GM18861 (cell line): ENCODE data around the gene ANO5.
A peak's percentile ranks its signal among the peaks of the same experiment; 100 is the strongest.
"Not testable (repeated sequence)": the region's sequence is repeated elsewhere in the genome, so short reads cannot be mapped to it uniquely, and the experiment has no call there.

ENCODE experiments used
- ATAC-seq: cut with Tn5 transposase; IDR thresholded peaks from one replicate; pipeline ENCODE4 v1.9.1; 2021; ENCODE audit not compliant: unreplicated experiment

The ANO5 gene

DNA sequence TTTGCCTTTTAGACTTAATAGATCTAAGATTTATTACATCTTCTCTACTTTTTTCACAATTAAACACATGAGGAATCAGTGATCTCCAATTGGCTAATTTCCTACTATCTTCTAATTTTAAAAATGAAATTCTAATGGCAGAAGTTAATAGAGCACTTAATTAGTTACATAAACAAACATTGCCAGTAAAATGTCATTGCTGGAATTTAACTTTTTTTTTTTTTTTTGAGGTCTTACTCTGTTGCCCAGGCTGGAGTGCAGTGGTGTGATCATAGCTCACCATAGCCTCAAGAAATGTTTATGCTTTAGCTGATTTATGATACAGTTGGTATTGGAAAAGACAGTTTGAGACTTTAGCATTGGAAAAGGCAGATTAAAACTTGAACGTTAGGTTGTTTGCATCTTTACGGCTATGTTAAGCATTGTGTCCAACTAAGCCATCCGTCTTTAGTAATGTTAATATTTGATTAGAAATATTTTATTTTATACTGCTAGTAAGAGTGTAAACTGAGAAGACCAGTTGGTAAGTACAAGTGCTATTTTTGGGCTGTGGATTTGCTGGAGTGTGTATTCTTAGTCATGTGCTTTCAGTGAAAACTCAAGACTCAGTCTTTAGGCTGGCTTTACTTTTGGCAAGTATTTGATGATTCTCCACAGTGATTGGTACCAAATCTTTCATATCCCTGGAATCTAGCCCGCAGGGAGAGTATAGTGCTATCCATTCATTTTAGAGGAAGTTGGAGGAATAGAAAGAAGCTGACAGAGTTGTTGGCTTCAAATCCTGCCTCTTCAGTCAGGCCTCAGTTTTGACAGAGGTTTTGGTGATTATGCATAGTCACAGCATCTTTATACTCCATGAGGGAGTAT is 4.5 kb downstream of the ANO5 start:
- ATAC-seq: no peak

DNA sequence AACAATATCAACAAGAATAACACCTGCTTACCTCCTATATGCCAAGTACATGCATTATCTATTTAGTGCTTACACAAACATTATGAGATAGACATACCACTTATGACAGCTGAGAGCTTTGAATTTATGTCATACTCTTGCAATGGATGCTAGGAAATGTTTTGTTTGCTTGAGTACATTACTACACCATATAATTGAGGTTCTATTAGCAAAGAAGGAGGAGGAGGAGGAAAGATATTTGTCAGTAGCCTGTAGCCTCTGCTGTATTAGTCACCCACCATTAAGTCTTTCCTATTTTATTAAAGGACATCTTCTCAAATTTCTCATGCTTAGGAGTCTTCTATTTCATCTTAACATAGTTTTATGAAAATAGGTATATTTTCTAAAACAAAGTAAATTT is 6.4 kb downstream of the ANO5 start:
- no peak for ATAC-seq

DNA sequence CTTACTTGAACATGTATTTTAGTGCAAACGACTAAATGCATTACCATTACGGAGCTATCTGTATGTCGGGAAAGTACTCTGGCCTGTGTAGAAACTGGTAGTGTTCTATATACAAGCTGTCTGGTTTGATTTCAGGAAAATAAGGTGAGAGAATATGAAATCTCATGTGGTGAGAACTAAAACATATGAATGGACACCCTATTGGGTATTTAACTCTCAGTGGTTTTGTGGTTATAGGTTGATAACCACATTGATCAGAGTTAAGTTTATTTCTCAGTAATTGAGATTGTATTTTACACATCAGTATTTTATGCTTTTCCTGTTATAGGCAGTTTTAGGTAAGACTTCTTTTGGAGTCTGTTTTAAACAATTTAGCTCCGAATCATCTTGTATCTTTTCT is 10.4 kb downstream of the ANO5 start:
- ATAC-seq: peak; percentile 45

DNA sequence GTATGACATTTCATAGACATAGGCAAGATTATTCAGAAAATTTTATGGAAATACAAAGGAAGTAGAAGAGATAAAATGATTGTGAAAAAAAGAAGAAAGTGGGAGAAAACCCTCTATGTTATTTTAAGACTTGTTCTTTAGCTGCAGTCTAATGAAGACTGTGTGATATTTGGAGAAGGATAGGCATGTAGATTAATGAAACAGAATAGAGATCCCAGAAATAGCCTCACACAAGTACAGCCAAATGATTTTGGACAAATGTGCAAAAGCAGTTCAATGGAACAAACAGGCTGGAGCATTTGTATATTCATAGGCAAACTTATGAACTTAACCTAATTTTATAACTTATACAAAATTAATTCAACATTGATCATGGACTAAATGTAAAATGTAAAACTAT is 14.3 kb downstream of the ANO5 start:
- ATAC-seq: no peak

DNA sequence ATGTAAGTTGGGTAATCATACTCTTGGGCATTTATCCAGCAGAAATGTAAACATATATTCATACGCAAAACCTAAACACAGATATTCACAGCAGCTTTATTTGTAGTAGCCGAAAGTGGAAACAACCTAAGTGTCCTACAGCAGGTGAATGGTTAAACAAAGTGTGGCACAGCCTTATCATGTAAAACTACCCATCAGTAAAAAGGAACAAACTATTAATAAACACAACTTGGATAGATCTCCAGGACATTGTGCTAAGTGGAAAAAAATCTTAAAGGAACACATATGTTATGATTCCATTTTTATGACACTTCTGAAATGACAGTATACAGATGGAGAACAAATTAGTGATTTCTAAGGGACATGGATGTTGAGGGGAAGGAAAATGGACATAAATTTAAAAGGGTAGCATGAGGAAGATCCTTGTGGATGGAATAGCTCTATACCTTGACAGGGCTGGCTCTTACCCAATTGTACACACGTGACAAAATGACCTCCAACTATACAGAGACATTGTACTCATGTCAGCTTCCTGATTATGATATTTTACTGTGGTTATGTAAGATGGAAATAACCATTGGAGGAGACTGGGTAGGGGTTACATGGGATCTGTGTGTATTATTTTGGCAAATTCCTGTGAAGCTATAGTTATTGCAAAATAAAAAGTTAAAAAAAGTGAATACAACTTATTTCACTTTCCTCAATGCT is 15.4 kb downstream of the ANO5 start:
- no peak for ATAC-seq

DNA sequence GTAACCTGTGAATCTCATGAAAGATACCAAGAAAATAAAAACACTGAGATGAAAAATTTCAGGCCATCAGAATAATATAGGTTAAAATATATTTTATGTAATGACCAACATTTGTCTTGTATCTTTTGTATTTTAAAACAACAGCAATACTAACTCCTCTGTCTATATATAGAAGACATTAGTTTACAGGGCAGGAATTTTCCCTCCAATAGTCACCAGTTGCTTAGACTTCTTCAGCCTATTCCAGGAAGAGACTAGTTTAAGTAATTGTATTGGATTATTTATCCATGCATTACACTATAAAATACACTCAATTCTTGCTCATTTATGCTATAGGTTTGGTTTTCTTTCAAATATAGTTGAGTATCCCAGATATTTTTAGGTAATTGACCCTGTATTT is 24.1 kb downstream of the ANO5 start:
- ATAC-seq: no peak

DNA sequence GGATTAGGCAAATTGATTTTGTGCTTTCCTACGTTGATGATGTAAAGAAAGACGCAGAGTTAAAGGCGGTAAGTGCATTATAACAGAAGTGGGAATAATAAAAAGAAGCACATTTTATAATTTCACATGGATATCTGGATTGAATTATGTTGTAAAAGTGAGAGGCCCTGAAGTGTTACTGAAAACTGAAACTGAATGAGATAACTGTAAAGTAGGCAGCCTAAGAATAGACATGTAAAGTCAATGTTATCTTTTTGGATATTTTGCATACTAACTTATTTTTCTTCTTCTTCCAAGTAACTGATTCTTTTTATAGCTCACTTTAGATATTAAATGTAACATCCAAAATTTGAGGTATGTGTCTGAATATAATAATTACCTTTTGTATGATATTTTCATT is 28.3 kb downstream of the ANO5 start:
- ATAC-seq: no peak

DNA sequence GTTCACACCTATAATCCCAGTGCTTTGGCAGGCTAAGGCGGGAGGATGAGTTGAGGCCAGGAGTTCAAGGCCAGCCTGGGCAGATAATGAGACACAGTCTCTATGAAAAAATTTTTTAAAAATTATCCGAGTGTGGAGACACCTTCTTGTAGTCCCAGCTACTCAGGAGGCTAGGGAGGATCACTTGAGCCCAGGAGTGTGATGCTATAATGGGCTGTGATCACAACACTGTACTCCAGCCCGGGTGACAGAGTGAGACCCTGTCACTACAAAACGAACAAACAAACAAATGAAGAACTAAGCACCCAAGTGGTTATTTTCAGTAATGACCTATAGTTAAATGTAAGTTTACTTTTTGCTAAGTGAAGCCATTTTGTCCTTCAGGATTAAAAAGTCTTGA is 32.3 kb downstream of the ANO5 start:
- ATAC-seq: no peak

DNA sequence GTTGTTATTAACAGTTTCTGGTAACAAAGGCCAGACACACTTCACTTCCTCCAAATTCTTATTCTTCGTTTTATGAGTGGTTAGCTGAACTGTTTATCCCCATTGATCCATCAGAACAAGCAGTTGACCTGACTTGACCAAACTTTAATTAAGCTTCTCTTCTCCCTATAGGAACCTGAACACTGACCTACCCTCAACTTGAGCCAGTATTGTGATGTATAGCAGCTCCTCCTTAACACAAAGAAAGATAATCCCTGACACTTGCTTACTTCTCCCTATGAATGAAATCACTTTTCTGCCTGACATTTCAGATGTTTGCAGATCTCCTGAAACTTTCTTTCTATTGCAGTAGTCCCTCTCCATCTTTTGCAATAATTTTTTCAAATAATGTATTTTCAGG is 41.9 kb downstream of the ANO5 start:
- no peak for ATAC-seq

DNA sequence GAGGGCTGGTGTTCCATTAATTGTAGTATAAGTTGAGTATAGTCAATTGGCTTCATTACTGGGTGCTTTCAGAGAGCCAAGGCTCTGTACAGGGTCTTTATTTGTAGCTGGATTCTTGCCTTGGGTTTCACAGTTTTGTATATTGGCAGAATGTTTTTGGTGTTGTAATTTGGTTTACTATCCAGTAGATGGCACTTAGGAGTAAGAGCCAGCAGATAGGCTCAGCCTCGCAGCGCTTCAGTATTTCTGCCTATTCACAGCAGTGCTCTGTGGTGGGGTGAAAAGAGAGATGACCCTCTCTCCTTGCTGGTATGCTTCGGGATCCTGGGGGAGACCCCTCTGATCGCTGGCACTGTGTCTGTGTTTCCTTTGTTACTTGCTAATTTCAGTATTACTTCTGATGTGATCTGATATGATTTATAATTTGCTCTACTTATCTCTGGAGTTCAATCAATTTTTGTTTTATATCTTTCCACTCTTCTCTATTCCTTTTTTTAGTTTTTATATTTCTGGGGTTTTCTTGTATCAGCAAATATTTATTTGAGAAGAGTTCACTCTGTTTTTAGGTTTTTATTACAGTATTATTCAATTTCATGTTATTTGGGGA is 52.2 kb downstream of the ANO5 start:
- ATAC-seq: peak; percentile 95

DNA sequence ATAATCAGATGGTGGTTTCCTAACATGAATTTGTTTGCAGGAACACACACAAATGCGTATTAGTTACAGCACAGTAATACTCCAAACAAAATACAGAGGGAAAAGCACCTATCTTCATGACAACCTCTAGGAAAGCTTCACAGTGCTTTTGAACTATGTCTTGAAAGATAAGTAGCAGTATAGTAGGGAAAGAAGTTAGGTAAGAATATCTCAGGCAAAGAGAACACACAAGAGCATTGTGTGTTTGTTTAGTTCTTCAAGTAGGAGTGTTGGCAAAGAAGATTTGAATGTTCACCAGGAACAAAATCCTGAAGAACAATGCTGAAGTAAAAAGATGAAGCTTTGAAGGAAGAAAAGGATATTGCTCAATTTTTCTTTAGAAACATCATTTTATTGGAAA is 54.1 kb downstream of the ANO5 start:
- ATAC-seq: no peak

DNA sequence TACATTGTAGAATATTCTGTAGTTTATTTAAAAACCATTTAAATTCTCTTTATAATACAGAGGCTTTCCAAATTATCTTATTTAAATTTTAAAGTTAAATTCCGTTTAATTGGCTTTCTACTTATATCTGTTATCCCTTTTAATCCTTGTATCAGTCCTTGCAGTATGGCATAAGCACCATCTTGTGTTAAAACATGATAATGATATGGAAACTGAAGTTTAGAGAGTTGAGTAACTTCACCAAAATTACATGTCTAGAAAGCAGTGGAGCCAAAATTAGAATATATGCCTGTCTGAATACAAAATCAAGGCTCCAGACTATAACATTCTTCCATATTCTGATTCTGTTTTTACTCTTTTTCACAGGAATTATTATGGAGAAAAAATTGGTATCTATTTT is 57.0 kb downstream of the ANO5 start:
- ATAC-seq: no peak

DNA sequence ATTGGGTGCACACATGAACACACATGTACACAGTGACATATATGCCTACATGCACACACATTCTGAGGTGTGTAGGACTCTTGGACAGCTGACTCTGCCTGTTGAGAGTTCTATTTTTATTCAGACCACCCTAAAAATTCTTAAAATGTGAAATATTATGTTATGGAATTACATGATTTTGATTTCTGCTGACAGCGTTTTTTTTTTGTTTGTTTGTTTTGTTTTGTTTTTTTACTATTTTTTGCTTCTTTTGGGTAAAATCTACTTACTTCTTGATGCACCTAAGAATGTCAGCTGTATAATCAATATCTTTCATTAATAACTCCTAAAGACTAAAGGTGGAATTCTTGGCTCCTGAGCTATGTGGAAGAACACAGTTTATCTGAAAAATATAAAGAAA is 64.0 kb downstream of the ANO5 start:
- no peak for ATAC-seq

DNA sequence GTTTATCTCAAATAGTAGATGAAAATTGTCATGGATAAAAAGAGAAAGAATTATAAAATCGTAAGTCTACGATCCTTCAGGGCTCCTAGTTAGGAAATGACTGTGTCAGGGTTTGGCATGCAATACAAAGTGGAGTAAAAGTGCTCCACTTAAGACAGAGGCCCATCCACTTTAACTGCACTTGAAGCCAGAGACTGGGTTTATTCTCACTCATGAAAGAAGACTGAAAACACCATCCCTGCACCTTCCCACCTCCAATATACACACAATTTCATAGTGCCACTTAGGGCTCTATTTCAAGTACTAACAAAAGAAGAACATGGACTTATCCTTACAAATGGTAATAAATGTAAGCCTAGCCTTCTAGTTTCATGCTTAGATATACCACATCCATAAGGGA is 70.7 kb downstream of the ANO5 start:
- ATAC-seq: no peak

DNA sequence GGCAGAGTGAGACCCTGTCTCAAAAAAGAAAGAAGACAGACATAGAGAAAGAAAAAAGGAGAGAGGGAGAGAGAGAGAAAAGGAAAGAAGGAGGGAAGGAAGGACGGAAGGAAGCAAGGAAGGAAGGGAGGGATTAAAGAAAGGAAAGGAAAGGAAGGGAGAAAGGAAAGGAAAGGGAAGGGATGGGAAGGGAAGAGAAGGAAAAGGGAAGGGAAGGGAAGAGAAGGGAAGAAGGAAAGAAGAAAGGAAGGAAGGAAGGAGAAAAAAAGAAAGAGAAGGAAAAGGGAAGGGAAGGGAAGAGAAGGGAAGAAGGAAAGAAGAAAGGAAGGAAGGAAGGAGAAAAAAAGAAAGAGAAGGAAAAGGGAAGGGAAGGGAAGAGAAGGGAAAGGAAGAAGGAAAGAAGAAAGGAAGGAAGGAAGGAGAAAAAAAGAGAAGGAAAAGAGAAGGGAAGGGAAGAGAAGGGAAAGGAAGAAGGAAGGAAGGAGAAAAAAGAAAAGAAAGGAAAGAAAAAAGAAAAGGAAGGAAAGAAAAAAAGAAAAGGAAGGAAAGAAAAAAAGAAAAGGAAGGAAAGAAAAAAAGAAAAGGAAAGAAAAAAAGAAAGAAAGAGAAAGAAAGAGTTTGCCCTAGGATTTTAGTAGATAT is 76.2 kb downstream of the ANO5 start:
- not testable (repeated sequence) for ATAC-seq

DNA sequence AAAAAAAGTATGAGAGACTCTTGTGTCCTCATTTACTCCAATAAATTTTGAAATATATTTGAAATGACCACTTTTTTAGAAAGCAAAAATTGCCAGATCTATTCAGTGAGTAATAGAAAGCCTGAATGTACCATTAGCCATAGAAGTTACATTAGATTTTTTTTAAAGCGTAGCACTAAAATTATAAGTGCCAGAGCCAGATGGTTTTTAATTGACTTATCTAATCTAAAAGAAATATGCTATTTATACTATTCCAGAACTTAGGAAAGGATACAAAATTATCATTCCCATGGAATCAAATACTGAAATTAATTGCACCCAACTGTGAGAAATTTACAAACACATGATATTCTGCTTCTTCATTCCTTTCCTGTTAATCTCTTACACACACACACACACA is 80.9 kb downstream of the ANO5 start:
- no peak for ATAC-seq

DNA sequence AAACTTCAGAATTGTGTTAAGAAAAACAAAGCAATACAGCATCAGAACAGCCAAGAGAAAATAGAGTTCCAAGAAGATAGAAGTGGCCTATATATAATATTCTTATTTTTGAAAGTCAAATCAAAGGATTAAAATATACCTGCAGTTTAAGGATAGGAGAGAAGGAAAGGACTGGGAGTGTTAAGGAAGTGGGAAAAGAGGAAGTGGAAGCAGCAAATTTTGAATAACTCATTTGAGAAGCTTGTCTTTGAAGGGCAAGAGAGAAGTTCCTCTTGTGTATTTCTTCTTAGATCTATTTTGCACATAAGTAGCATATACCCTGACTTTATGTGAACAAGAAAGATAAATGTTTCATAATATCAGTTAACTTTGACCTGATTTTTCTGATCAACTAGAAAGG is 82.7 kb downstream of the ANO5 start:
- no peak for ATAC-seq

DNA sequence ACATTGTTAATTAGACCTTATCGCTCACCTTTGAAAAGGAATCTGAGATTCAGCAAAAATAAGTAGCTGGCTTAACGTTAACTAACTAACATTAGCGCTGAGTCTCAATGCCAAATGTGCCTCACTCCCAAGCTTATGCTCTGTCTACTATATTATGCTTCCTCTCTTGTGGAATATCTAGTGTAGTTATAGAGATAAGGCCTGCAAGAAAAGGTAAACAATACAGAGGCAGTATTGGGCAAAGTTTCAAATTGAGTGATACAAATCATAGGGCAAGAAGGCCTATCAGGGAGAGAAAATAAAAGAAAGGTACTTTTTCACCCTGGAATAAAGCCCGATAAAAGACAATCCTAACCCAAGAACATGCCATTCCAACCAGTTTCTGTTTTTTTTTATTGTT is 83.7 kb downstream of the ANO5 start:
- no peak for ATAC-seq

DNA sequence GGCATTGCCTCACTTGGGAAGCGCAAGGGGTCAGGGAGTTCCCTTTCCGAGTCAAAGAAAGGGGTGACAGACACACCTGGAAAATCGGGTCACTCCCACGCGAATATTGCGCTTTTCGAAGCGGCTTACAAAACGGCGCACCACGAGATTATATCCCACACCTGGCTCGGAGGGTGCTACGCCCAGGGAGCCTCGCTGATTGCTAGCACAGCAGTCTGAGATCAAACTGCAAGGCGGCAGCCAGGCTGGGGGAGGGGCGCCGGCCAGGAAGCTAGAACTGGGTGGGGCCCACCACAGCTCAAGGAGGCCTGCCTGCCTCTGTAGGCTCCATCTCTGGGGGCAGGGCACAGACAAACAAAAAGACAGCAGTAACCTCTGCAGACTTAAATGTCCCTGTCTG is 92.1 kb downstream of the ANO5 start:
- ATAC-seq: not testable (repeated sequence)

DNA sequence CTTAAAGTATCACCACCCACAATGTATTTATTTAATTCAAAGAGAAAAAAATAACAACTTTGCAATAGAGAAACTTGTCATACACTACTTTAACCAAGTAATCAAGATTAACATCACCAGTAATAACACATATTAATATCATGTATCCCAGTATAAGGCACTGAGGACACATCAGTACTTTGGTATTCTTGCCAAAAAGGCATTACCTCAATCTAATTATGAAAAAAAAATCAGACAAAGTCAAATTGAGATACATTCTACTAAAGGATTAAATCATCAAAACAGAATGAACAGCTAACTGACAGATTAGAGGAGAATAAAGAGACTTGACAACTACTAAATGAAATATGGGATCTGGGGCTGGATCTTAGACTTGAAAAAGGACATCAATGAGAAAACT is 109.5 kb downstream of the ANO5 start:
- no peak for ATAC-seq

DNA sequence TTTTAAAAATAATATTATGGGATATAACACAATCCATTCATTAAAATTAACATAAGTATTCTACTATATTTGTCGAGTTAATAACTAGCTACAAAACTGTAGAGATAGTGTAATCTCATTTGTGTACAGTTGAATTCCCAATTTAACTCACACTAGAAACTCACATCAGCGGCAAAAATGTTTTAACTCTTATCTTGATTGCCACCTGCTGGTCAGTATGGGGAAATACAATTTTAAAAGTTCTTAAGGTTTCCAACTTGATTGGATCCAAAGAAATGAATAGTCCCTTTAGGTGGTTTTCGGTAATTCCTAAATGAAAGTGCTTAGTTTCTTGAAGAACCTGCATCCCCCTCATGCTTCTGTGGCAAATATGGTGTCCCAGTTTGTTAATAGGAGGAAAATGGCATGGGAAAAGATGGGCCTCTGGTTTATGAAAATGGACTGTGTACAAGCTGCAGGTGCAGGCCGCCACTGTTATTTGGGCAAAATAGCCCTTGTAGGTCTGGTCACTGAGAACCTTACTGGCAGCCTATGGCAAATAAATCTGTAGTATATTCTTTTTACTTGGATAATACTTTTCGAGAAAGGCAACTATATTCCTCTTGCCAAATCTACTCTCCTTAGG is 111.6 kb downstream of the ANO5 start:
- ATAC-seq: no peak
